ENCODE data around the gene DDX41. TPM values are rescaled to one million over a fixed set of nuclear protein-coding genes. Genes with fewer than 3 reads are reported as not detected.

Gene DDX41
- total and polyA plus RNA-seq, 5 donors from 2014 or later: 41.8 to 73.2 (median 46.5) TPM

- ATAC-seq (ENCODE audit: low read depth in 2 of 2) (no peak), DNase-seq (no peak)
- Histone ChIP-seq H3K27me3 (ENCODE audit: control insufficient read depth, insufficient read depth, low read length) (no peaks in the 10 kb centered on the region), H3K36me3 (ENCODE audit: control insufficient read depth, insufficient read depth, low read length) (no peaks in the 10 kb centered on the region), H3K9me3 (ENCODE audit: control insufficient read depth in 2 of 2, low read length in 2 of 2) (no peaks in the 10 kb centered on the region), H3K4me3 (ENCODE audit: low read depth, low read length) (no peak overlapping the region), H3K4me1 (ENCODE audit: control insufficient read depth, insufficient read depth, low read length, poor library complexity, severe bottlenecking) (no peaks in the 10 kb centered on the region), H3K27ac (ENCODE audit: insufficient read depth, low read length, poor library complexity, severe bottlenecking) (no peak overlapping the region)
- peaks cover 12% of the 10 kb centered on the region for H3K36me3 Mint-ChIP-seq
- H3K4me3 Mint-ChIP-seq: no peak overlapping the region
- H3K9me3 Mint-ChIP-seq: peaks cover 0 to 1% (median 0%) of the 10 kb centered on the region in 7 donors
- no peak overlapping the region for H3K27ac Mint-ChIP-seq
- H3K4me1 Mint-ChIP-seq: peaks cover 0 to 12% (median 0%) of the 10 kb centered on the region in 4 donors
- H3K27me3 Mint-ChIP-seq: no peaks in the 10 kb centered on the region
Observed at GRCh38 chr5:177483042-177483441, 33.7 kb downstream of the DDX41 start.

- ATAC-seq (ENCODE audit: low read depth in 2 of 2) (no peak), DNase-seq (no peak)
- Histone ChIP-seq H3K27me3 (ENCODE audit: control insufficient read depth, insufficient read depth, low read length) (no peaks in the 10 kb centered on the region), H3K4me3 (ENCODE audit: low read depth, low read length) (no peak overlapping the region), H3K4me1 (ENCODE audit: control insufficient read depth, insufficient read depth, low read length, poor library complexity, severe bottlenecking) (no peaks in the 10 kb centered on the region), H3K36me3 (ENCODE audit: control insufficient read depth, insufficient read depth, low read length) (no peaks in the 10 kb centered on the region), H3K27ac (ENCODE audit: insufficient read depth, low read length, poor library complexity, severe bottlenecking) (no peak overlapping the region), H3K9me3 (ENCODE audit: control insufficient read depth in 2 of 2, low read length in 2 of 2) (no peaks in the 10 kb centered on the region)
- Mint-ChIP-seq H3K36me3 (peaks cover 11% of the 10 kb centered on the region), H3K4me3 (no peak overlapping the region), H3K27me3 (no peaks in the 10 kb centered on the region), H3K9me3 (peaks cover 0 to 1% (median 0%) of the 10 kb centered on the region in 7 donors), H3K4me1 (peaks cover 0 to 12% (median 0%) of the 10 kb centered on the region in 4 donors), H3K27ac (no peak overlapping the region)
Observed at GRCh38 chr5:177482359-177482795, 34.4 kb downstream of the DDX41 start.

- Mint-ChIP-seq H3K27me3 (peaks cover 5% of the 10 kb centered on the region), H3K9me3 (no peaks in the 10 kb centered on the region), H3K36me3 (peaks cover 5% of the 10 kb centered on the region), H3K27ac (peak overlapping the region in 2 of 3 donors; percentile 77 to 88), H3K4me1 (peaks cover 0 to 26% (median 4%) of the 10 kb centered on the region in 4 donors), H3K4me3 (no peak overlapping the region)
- DNase-seq: no peak
- no peaks in the 10 kb centered on the region for H3K27me3 ChIP-seq (ENCODE audit: control insufficient read depth, insufficient read depth, low read length)
- no peak overlapping the region for H3K4me3 ChIP-seq (ENCODE audit: low read depth, low read length)
- H3K36me3 ChIP-seq (ENCODE audit: control insufficient read depth, insufficient read depth, low read length): no peaks in the 10 kb centered on the region
- no peaks in the 10 kb centered on the region for H3K9me3 ChIP-seq (ENCODE audit: control insufficient read depth in 2 of 2, low read length in 2 of 2)
- ATAC-seq (ENCODE audit: low read depth in 2 of 2): no peak
- no peaks in the 10 kb centered on the region for H3K4me1 ChIP-seq (ENCODE audit: control insufficient read depth, insufficient read depth, low read length, poor library complexity, severe bottlenecking)
- no peak overlapping the region for H3K27ac ChIP-seq (ENCODE audit: insufficient read depth, low read length, poor library complexity, severe bottlenecking)
Observed at GRCh38 chr5:177479774-177480173, 37.0 kb downstream of the DDX41 start.

DNA sequence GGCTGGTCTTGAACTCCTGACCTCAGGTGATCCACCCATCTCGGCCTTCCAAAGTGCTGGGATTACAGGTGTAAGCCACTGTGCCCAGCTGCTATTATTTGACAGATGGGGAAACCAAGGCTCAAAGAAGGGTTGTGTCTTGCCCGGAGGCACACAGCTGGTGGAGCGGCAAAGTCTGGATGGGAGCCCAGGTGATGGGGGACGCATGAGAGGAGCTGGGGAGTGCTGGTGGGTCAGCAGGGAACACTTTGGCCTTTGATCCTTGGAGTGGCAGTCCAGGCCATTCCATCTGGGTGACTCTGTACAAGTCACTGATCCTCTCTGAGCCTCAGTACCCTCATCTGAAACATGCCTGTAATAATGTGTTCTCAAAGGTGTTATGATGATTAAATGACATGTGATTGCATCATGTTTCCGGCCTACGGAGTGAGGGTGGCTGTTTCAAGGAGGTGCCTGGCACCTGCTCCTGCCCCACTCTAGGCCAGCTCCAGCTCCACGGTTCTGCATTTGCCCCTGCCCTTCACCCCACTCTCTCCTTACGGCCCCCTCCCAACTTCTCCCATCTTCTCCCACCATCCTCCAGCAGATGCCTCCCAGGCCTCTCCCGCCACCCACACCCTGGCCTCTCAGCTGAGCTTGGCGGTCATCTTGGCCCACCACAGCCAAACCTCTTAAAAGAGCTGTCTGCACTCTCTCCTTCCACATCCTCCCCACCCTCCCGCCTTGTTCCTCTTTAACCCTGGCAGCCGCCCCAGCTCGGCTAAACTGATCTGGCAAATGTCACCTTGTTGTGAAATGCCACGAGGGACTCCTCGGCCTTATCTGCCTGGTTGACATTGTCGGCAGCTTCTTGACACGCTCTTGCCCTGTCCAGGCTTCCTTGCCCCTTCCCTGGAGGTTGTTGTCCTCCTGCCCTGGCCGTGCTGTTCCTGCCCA lies 37.8 kb downstream of the DDX41 start:
- Mint-ChIP-seq H3K27me3 (peaks cover 12% of the 10 kb centered on the region), H3K27ac (peak overlapping the region; percentile 88 to 91 (median 90)), H3K4me3 (no peak overlapping the region), H3K4me1 (peaks cover 0 to 34% (median 5%) of the 10 kb centered on the region in 4 donors), H3K9me3 (no peaks in the 10 kb centered on the region), H3K36me3 (no peaks in the 10 kb centered on the region)
- ATAC-seq (ENCODE audit: low read depth in 2 of 2) (peak; percentile 54 to 61), DNase-seq (peak in 1 of 3 donors; percentile 62)
- Histone ChIP-seq H3K4me3 (ENCODE audit: low read depth, low read length) (no peak overlapping the region), H3K36me3 (ENCODE audit: control insufficient read depth, insufficient read depth, low read length) (no peaks in the 10 kb centered on the region), H3K27me3 (ENCODE audit: control insufficient read depth, insufficient read depth, low read length) (peaks cover 4% of the 10 kb centered on the region), H3K4me1 (ENCODE audit: control insufficient read depth, insufficient read depth, low read length, poor library complexity, severe bottlenecking) (no peaks in the 10 kb centered on the region), H3K27ac (ENCODE audit: insufficient read depth, low read length, poor library complexity, severe bottlenecking) (no peak overlapping the region), H3K9me3 (ENCODE audit: control insufficient read depth in 2 of 2, low read length in 2 of 2) (no peaks in the 10 kb centered on the region)

DNA sequence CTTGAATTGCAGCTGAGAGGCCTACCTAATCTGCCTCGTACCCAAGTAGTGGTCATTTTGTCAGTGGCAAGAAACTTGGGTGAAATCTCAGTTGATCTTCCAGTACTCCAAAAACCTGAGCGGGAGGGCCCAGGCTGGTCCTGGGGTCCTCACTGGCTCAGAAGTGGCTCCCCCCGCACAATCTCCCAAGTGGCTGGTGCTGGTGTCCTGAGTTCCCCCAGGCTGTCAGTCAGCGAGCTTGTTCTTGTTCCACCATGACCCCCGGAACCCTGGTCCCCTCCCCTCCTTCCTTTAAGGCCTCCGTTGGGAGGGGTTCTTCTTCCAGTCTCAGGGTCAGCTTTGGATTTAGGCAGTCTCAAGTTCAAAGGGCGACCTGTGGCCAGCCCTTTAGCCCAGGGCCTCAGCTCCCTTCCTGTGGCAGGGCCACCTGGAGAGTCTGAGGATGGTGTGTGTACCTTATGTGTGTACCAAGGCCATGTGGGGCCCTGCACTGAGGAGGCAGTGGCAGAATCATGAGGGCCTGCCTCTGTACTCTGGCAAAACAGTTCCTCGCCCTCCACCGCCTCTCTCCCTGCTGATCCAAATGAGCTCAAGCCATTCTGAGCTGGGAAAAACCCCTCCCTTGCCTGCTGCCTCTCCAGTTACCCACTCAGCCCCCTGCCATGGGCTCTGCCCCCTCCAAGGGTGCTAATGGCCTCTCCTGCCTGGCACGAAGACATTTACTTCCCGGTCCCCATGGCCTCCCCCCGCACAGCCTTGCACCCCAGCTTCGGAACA lies 38.9 kb downstream of the DDX41 start:
- no peaks in the 10 kb centered on the region for H3K9me3 Mint-ChIP-seq
- H3K4me1 Mint-ChIP-seq: peaks cover 0 to 36% (median 5%) of the 10 kb centered on the region in 4 donors
- Histone ChIP-seq H3K4me1 (ENCODE audit: control insufficient read depth, insufficient read depth, low read length, poor library complexity, severe bottlenecking) (peaks cover under 1% of the 10 kb centered on the region), H3K36me3 (ENCODE audit: control insufficient read depth, insufficient read depth, low read length) (no peaks in the 10 kb centered on the region), H3K4me3 (ENCODE audit: low read depth, low read length) (no peak overlapping the region), H3K27ac (ENCODE audit: insufficient read depth, low read length, poor library complexity, severe bottlenecking) (no peak overlapping the region), H3K9me3 (ENCODE audit: control insufficient read depth in 2 of 2, low read length in 2 of 2) (no peaks in the 10 kb centered on the region), H3K27me3 (ENCODE audit: control insufficient read depth, insufficient read depth, low read length) (peaks cover 6% of the 10 kb centered on the region)
- peak overlapping the region in 1 of 4 donors; percentile 58 for H3K4me3 Mint-ChIP-seq
- H3K27ac Mint-ChIP-seq: no peak overlapping the region
- DNase-seq: no peak
- no peak for ATAC-seq (ENCODE audit: low read depth in 2 of 2)
- no peaks in the 10 kb centered on the region for H3K36me3 Mint-ChIP-seq
- H3K27me3 Mint-ChIP-seq: peaks cover 13% of the 10 kb centered on the region

DNA sequence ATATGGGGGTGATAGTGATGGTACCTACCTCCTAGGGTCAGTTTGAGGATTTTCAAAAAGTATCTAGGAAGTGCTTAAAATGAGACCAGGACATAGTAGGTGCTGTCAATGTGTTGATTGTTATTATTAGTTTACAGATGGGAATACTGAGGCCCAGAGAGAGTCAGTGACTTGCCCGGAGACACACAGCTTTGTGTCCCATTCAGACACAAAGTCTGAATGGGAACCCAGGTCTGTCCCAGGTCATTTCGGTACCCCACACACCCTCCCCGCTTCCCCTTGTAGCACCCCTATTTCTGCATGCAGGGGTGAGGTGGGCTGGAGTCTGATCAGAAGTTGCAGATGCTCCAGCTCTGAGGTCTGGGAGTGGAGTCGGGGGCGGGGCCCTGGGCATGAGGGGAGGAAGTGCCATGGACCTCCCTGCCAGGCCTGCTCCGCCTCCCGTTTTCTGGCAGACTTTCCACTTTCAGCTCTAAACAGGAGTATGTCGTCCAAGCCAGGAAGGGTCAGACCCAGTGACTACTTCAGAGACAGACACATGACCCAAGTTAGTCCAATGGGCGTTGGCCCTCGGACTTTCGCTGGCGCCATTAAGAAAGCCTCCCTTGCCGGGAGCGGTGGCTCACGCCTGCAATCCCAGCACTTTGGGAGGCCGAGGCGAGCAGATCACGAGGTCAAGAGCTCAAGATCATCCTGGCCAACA lies 40.1 kb downstream of the DDX41 start:
- peaks cover 10% of the 10 kb centered on the region for H3K4me1 ChIP-seq (ENCODE audit: control insufficient read depth, insufficient read depth, low read length, poor library complexity, severe bottlenecking)
- no peak overlapping the region for H3K27ac ChIP-seq (ENCODE audit: insufficient read depth, low read length, poor library complexity, severe bottlenecking)
- no peak overlapping the region for H3K4me3 ChIP-seq (ENCODE audit: low read depth, low read length)
- ATAC-seq (ENCODE audit: low read depth in 2 of 2): no peak
- DNase-seq: no peak
- H3K4me1 Mint-ChIP-seq: peaks cover 0 to 40% (median 5%) of the 10 kb centered on the region in 4 donors
- no peak overlapping the region for H3K4me3 Mint-ChIP-seq
- no peaks in the 10 kb centered on the region for H3K9me3 Mint-ChIP-seq
- no peaks in the 10 kb centered on the region for H3K36me3 ChIP-seq (ENCODE audit: control insufficient read depth, insufficient read depth, low read length)
- peaks cover 13% of the 10 kb centered on the region for H3K27me3 Mint-ChIP-seq
- peaks cover 6% of the 10 kb centered on the region for H3K27me3 ChIP-seq (ENCODE audit: control insufficient read depth, insufficient read depth, low read length)
- H3K27ac Mint-ChIP-seq: peak overlapping the region in 2 of 3 donors; percentile 8 to 27
- no peaks in the 10 kb centered on the region for H3K36me3 Mint-ChIP-seq
- no peaks in the 10 kb centered on the region for H3K9me3 ChIP-seq (ENCODE audit: control insufficient read depth in 2 of 2, low read length in 2 of 2)

Measured in CD4-positive, CD25-positive, alpha-beta regulatory T cell (primary cell).